Right lobe of liver (tissue), 6 donors: ENCODE measurements around the gene TCN2. TPM values are rescaled to one million over a fixed set of nuclear protein-coding genes. Genes with fewer than 3 reads are reported as not detected.

Source experiments
- ATAC-seq, 4 donors: fragments of 200-7000 bp; cut with Tn5 transposase; one replicate each; pipeline ENCODE4 v1.9.1; 2020; ENCODE audit warnings: mild to moderate bottlenecking in 4 of 4, moderate library complexity in 4 of 4
- DNase-seq, 3 donors: peaks; one replicate each; pipeline ENCODE4 v3.0.0-alpha.2; 2020
- H3K27ac ChIP-seq, 3 donors: fragments of 200-600 bp; one replicate each; pipeline ENCODE4 v1.8.0; 2022
- H3K27me3 ChIP-seq, 2 donors: fragments of 200-600 bp; one replicate each; pipeline ENCODE4 v1.8.0; 2022
- H3K36me3 ChIP-seq, 4 donors: fragments of 200-600 bp; sonication (generic) in 1 of 4; one replicate each; pipeline versions ENCODE4 v1.5.1 to v1.8.0; 2017 to 2022; ENCODE audit warnings: control low read depth in 1 of 4
- H3K4me1 ChIP-seq, 4 donors: fragments of 200-600 bp; sonication (generic) in 1 of 4; one replicate each; pipeline versions ENCODE4 v1.5.1 to v1.8.0; 2017 to 2022; ENCODE audit warnings: control low read depth in 1 of 4
- H3K4me3 ChIP-seq, 3 donors: fragments of 200-600 bp; one replicate each; pipeline ENCODE4 v1.8.0; 2022
- H3K9me3 ChIP-seq, 4 donors: fragments of 200-600 bp; sonication (generic) in 1 of 4; one replicate each; pipeline versions ENCODE4 v1.5.1 to v1.8.0; 2017 to 2022; ENCODE audit warnings: control low read depth in 1 of 4
- POLR2A ChIP-seq: fragments of 450-650 bp; IDR thresholded peaks from one replicate; pipeline ENCODE4 v1.6.1; 2017; ENCODE audit warnings: antibody characterized with exemption, mild to moderate bottlenecking
- WGBS: methylation state at CpG from one replicate; pipeline ENCODE4 v1.1.6; 2018; ENCODE audit warnings: low coverage, low lambda C conversion rate; ENCODE audit not compliant: insufficient coverage; ENCODE audit errors: missing lambda C conversion rate; 5-methylcytosine and 5-hydroxymethylcytosine counted together
- intact Hi-C, 2 donors: fragments of 100-400 bp; cut with DNase I; formaldehyde crosslinking; loops; one replicate each; pipeline versions ENCODE4 v1.11.2 to v1.14.1; 2022
- total RNA-seq, 6 experiments: library from RNA; depleted of rRNA in 2 of 6; stranded (reverse); fragments of >200 nt in 2 of 6; fragmentation: NEBNext Ultra II Directional in 3 of 6; extraction: Animal tissue kit (Norgen Biotek cat#: 25700) in 3 of 6; gene quantifications; one replicate each; pipeline versions ENCODE4 v1.1.0 to v1.2.4, GENCODE V29; 2016 to 2023
- TF ChIP-seq, protein P1 (sequence below), 4 donors: fragments of 200-600 bp in 3 of 4; fragments of 450-650 bp in 1 of 4; IDR thresholded peaks; one replicate each; pipeline versions ENCODE4 v1.5.1 to v1.8.0; 2016 to 2022; ENCODE audit warnings: antibody characterized with exemption in 4 of 4, mild to moderate bottlenecking in 2 of 4
- donor health status: DM: no; HTN: yes; CAD: no.
- donor health status: DM: no; HTN: no; CAD: no.
- donor health status: DM: no; HTN: no; CAD: no.
- donor health status: DM: no; HTN: yes; CAD: no.
- donor health status: DM: no; HTN: yes; CAD: no.

Gene TCN2
- total RNA-seq, 6 experiments from 2014 or later, result 8.9 to 14.6 (median 12.8) TPM

DNA sequence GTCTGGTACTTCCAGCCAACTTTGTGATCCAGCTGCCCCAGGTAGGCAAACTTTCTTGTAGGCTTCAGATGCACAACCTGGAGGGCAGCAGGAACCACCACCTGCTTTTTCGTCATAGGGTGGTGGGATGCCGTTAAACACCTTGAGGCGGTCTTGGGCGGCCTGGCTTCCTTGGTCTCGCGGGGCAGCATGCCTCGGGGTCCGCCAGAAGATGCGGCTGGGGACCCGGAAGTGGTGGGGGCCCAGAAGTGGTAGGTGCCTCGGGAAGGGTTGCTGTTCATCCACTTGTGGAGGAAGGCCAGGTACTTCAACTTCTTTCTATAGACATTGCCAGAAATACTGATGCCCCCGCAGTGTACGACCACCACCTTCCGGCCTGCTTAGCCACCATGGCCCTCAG is 47.4 kb downstream of the TCN2 start:
- intact Hi-C loops, result no loop called here
- ATAC-seq (no peak), DNase-seq (no peak)
- Histone ChIP-seq H3K4me1 (no peaks in the 10 kb centered on the region), H3K27ac (no peak overlapping the region), H3K36me3 (no peaks in the 10 kb centered on the region), H3K27me3 (no peaks in the 10 kb centered on the region), H3K9me3 (no peaks in the 10 kb centered on the region), H3K4me3 (no peak overlapping the region)
- TF ChIP-seq, protein P1, sequence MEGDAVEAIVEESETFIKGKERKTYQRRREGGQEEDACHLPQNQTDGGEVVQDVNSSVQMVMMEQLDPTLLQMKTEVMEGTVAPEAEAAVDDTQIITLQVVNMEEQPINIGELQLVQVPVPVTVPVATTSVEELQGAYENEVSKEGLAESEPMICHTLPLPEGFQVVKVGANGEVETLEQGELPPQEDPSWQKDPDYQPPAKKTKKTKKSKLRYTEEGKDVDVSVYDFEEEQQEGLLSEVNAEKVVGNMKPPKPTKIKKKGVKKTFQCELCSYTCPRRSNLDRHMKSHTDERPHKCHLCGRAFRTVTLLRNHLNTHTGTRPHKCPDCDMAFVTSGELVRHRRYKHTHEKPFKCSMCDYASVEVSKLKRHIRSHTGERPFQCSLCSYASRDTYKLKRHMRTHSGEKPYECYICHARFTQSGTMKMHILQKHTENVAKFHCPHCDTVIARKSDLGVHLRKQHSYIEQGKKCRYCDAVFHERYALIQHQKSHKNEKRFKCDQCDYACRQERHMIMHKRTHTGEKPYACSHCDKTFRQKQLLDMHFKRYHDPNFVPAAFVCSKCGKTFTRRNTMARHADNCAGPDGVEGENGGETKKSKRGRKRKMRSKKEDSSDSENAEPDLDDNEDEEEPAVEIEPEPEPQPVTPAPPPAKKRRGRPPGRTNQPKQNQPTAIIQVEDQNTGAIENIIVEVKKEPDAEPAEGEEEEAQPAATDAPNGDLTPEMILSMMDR (IDR thresholded peaks at IDR 0.05), result no peak
- TF ChIP-seq POLR2A, result no peak
- WGBS, result no CpG with 5 or more reads among the region's 14 CpGs

DNA sequence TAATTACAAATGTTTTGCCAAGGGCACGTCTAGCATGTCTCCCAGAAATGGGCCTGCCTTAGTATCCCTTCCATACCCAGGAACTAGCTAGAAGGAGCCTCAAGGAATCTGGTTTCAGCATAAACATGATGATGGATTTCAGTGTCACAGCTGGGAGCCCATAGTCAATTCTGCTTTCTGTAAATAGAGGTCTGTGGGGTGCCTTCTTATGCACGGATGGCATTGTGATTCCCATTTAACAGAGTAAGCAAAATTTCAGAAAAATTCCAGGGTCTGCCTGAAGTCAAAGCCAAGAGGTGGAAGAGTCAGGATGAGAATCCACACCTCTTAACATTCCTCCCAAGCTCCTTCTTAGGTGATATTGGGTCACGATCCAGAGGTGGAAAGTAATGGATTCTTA is 48.6 kb downstream of the TCN2 start:
- 58% methylated on average over 2 of the region's 3 CpGs for WGBS
- TF ChIP-seq, protein P1 (IDR thresholded peaks at IDR 0.05), result no peak
- no peak for TF ChIP-seq POLR2A
- no peaks in the 10 kb centered on the region for H3K4me1 ChIP-seq
- H3K9me3 ChIP-seq, result no peaks in the 10 kb centered on the region
- no peaks in the 10 kb centered on the region for H3K36me3 ChIP-seq
- ATAC-seq (no peak), DNase-seq (no peak)
- no peak overlapping the region for H3K4me3 ChIP-seq
- intact Hi-C loops, result no loop called here
- H3K27ac ChIP-seq, result no peak overlapping the region
- H3K27me3 ChIP-seq, result no peaks in the 10 kb centered on the region

DNA sequence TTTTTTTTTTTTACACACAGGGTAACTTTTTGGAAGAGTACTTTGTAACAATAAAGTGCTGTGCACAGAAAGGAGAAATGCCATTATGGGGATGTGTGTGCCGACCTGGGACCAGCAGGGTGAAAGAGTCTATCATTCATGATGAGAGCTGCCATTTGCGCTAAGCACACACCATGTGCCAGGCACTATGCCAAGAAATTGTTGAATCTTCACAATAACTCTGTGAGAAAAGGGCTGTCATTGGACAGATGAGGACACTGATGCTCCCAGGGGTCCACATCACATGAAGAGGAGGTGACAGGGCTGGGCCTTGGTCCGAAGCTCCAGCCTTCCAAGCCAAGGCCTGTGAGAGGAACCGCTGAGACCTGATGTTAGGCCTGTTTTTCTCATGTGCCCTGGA is 55.1 kb downstream of the TCN2 start:
- 82% methylated on average over 2 of the region's 4 CpGs for WGBS
- H3K36me3 ChIP-seq, result peaks cover 0 to 6% (median 0%) of the 10 kb centered on the region in 4 donors
- ATAC-seq, result no peak
- no peak for DNase-seq
- H3K27me3 ChIP-seq, result no peaks in the 10 kb centered on the region
- no peaks in the 10 kb centered on the region for H3K4me1 ChIP-seq
- no peak overlapping the region for H3K4me3 ChIP-seq
- intact Hi-C loops, result no loop called here
- no peaks in the 10 kb centered on the region for H3K9me3 ChIP-seq
- TF ChIP-seq, protein P1 (IDR thresholded peaks at IDR 0.05), result no peak
- TF ChIP-seq POLR2A, result no peak
- no peak overlapping the region for H3K27ac ChIP-seq

DNA sequence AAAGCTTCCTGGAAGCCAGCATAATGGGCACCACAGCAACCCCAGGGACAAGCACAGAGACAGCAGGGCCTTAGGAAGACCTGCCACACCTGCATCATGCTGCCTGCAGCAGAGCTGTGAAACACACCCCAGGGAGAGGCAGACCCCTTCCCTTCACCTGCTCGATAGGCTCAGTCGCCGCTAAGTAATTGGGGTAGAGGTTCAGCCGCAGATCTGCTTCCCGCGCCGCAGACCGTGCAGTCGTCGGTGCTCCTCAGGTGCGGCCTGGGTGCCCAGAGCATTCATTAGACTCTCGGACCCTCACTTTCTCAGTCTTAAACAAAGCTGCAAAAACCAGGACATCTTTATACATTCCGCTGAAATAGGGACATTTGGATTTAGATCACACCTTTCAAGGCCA is 57.8 kb downstream of the TCN2 start:
- intact Hi-C loops, result no loop called here
- no peak for ATAC-seq
- Histone ChIP-seq H3K36me3 (peaks cover 0 to 6% (median 0%) of the 10 kb centered on the region in 4 donors), H3K27me3 (no peaks in the 10 kb centered on the region), H3K4me1 (no peaks in the 10 kb centered on the region), H3K4me3 (no peak overlapping the region), H3K9me3 (no peaks in the 10 kb centered on the region), H3K27ac (no peak overlapping the region)
- DNase-seq, result no peak
- WGBS, result 100% methylated on average over 1 of the region's 13 CpGs
- TF ChIP-seq, protein P1 (IDR thresholded peaks at IDR 0.05), result no peak
- TF ChIP-seq POLR2A, result no peak

DNA sequence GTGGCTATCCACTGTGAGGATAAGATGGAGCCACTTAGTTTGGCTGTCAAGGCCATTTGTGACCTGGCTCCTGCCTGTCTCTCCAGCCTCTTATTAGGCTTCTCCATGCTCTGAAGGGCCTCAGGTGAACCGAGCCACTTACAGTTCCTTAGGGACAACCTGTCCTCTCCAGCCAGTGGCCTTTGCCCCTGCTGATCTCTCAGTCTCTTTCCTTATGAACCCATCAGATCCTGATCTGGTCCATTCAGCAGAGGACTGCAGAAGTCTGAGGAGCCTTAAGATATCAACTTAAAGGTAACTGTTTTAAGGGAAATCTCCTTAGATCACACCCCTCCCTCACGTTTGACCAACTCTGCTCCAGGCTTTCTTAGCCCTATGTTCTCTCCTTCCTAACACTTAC is 58.3 kb downstream of the TCN2 start:
- intact Hi-C loops, result no loop called here
- Histone ChIP-seq H3K27ac (no peak overlapping the region), H3K36me3 (peaks cover 0 to 6% (median 0%) of the 10 kb centered on the region in 4 donors), H3K4me3 (no peak overlapping the region), H3K9me3 (no peaks in the 10 kb centered on the region), H3K4me1 (no peaks in the 10 kb centered on the region), H3K27me3 (no peaks in the 10 kb centered on the region)
- ATAC-seq (no peak), DNase-seq (no peak)
- 88% methylated on average over 2 of the region's 2 CpGs for WGBS
- TF ChIP-seq, protein P1 (IDR thresholded peaks at IDR 0.05), result no peak
- no peak for TF ChIP-seq POLR2A
